ENCODE data around the gene SMOC2.

GRCh38 chr6:168645326-168645725, 204.3 kb downstream of the SMOC2 start:
- TF ChIP-seq EP300 (conservative IDR thresholded peaks at IDR 0.05; ENCODE audit: poor library complexity, severe bottlenecking), result no peak
- no peak for TF ChIP-seq CTCF (IDR thresholded peaks at IDR 0.05; ENCODE audit: poor library complexity, severe bottlenecking)
- no peak for TF ChIP-seq SMC3 (conservative IDR thresholded peaks at IDR 0.05; ENCODE audit: poor library complexity)
- no peak for TF ChIP-seq POLR2AphosphoS5 (IDR thresholded peaks at IDR 0.05)
- TF ChIP-seq REST (IDR thresholded peaks at IDR 0.05; ENCODE audit: borderline replicate concordance), result no peak
- no peak for TF ChIP-seq TAF1 (IDR thresholded peaks at IDR 0.05; ENCODE audit: low read depth)
- TF ChIP-seq EZH2 (IDR thresholded peaks at IDR 0.05; ENCODE audit: borderline replicate concordance, insufficient read depth, low read length, poor library complexity, severe bottlenecking), result no peak
- TF ChIP-seq MXI1 (conservative IDR thresholded peaks at IDR 0.05; ENCODE audit: poor library complexity, severe bottlenecking), result no peak
- no peak for TF ChIP-seq RAD21 (conservative IDR thresholded peaks at IDR 0.05)
